Esophagus squamous epithelium (tissue), 4 donors: ENCODE results near the gene CRHBP.

Experiments
- CTCF ChIP-seq, 6 experiments: fragments of 450-650 bp in 4 of 6; fragments of 200-600 bp in 2 of 6; sonication (generic) in 2 of 6; IDR thresholded peaks; one replicate each; pipeline ENCODE4 v1.5.1; 2016 to 2019; ENCODE audit warnings: antibody characterized with exemption in 6 of 6, mild to moderate bottlenecking in 4 of 6, moderate library complexity in 4 of 6
- POLR2A ChIP-seq, 4 donors: fragments of 450-650 bp; IDR thresholded peaks; one replicate each; pipeline ENCODE4 v1.6.1; 2017; ENCODE audit warnings: antibody characterized with exemption in 4 of 4, mild to moderate bottlenecking in 4 of 4, moderate library complexity in 3 of 4

DNA sequence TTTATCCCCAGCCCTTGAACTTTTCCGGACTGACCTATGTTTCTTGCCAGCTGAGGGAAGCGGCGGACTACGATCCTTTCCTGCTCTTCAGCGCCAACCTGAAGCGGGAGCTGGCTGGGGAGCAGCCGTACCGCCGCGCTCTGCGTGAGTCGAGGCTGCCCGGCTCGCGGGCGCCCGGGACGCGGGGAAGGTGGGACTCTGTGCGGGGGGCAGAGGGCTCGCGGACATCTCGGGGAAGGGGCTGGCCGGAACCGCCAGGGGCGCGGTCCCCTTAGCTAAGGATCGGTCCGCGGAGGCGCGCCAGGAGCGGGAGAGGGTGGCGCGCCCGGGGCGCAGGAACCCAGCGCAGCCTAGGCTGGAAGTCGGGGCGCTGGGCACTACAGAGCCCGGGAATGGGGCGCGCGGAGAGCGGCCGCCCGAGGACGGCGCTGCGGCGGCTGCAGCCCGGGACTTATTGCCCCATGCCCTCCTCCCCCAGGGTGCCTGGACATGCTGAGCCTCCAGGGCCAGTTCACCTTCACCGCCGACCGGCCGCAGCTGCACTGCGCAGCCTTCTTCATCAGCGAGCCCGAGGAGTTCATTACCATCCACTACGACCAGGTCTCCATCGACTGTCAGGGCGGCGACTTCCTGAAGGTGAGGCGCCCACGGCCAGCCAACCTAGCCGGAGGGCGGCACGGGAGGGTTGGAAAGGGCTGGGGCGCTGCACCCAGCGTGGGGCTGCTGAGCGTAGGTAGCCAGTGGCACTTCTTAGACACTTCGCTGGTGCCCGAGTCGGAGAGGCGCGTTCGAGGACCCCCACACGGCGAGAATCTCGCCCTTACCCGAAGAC, 922 bp downstream of the CRHBP start:
- TF ChIP-seq POLR2A (IDR thresholded peaks at IDR 0.05) (no peak), CTCF (IDR thresholded peaks at IDR 0.05) (no peak)
